Cardiac muscle cell (in vitro differentiated cells and primary cell): Measurements from ENCODE around the gene POU6F2. TPM values are rescaled to one million over a fixed set of nuclear protein-coding genes. Genes with fewer than 3 reads are reported as not detected.
"Not testable (repeated sequence)": the region's sequence is repeated elsewhere in the genome, so short reads cannot be mapped to it uniquely, and the experiment has no call there.

Source experiments
- DNase-seq, 2 donors: peaks; one replicate each; pipeline versions ENCODE4 v3.0.0 to v3.0.0-alpha.2; 2010 to 2017; ENCODE audit warnings: low read depth in 1 of 2, low spot score in 1 of 2
- H3K27ac ChIP-seq: fragments of 200-600 bp; sonication (generic); 2 replicates; pipeline ENCODE4 v1.5.1; 2016
- H3K27me3 ChIP-seq: fragments of 200-600 bp; sonication (generic); 2 replicates; pipeline ENCODE4 v1.6.0; 2016; ENCODE audit warnings: control low read depth
- H3K36me3 ChIP-seq: fragments of 200-600 bp; sonication (generic); 2 replicates; pipeline ENCODE4 v1.5.1; 2016; ENCODE audit warnings: control low read depth
- H3K4me1 ChIP-seq: fragments of 200-600 bp; sonication (generic); 2 replicates; pipeline ENCODE4 v1.8.1; 2017; ENCODE audit warnings: low read depth, mild to moderate bottlenecking, mixed run types
- H3K4me3 ChIP-seq: fragments of 200-600 bp; sonication (generic); 2 replicates; pipeline ENCODE4 v1.5.1; 2016; ENCODE audit warnings: mild to moderate bottlenecking
- H3K9me3 ChIP-seq: fragments of 200-600 bp; sonication (generic); 2 replicates; pipeline ENCODE4 v1.5.1; 2017; ENCODE audit warnings: low read depth, mild to moderate bottlenecking, control low read depth
- polyA plus RNA-seq: library from polyadenylated mRNA; unstranded; fragments of >200 nt; fragmentation: Nextera tagmentation; extraction: Ambion mirVana; gene quantifications from 2 replicates; pipeline ENCODE4 v1.2.1, GENCODE V29; 2016
- total RNA-seq: library from RNA; depleted of rRNA; stranded (reverse); fragments of >200 nt; gene quantifications from 2 replicates; pipeline ENCODE4 v1.2.3, GENCODE V29; 2016
- TF ChIP-seq, protein P1 (sequence below): IDR thresholded peaks from 2 replicates; pipeline ENCODE4 v1.5.1; 2012; ENCODE audit warnings: low read depth, mild to moderate bottlenecking, low read length

Gene POU6F2
- total and polyA plus RNA-seq, 2 experiments from 2014 or later = 1.7 to 3.6 TPM

DNA sequence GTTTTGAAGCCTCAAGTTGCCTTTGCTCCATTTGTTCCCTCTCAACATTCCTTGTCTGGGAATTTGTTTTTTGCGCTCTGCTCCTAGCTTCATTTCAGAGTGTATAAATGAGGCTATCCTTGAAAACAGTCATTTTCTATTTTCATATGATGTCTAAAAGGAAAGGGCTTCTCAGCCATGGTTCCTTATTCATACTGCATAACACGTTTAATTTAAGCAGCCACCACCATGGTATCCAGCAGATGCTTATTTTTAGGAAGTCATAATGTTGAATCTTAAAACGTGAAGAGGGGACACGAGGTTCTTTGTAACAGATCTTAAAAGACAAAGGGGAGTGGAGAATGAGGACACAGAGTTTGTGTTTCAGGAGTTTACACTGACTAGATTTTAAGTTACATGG lies 14.5 kb downstream of the POU6F2 start:
- no peaks in the 10 kb centered on the region for H3K27me3 ChIP-seq
- no peaks in the 10 kb centered on the region for H3K36me3 ChIP-seq
- TF ChIP-seq, protein P1, sequence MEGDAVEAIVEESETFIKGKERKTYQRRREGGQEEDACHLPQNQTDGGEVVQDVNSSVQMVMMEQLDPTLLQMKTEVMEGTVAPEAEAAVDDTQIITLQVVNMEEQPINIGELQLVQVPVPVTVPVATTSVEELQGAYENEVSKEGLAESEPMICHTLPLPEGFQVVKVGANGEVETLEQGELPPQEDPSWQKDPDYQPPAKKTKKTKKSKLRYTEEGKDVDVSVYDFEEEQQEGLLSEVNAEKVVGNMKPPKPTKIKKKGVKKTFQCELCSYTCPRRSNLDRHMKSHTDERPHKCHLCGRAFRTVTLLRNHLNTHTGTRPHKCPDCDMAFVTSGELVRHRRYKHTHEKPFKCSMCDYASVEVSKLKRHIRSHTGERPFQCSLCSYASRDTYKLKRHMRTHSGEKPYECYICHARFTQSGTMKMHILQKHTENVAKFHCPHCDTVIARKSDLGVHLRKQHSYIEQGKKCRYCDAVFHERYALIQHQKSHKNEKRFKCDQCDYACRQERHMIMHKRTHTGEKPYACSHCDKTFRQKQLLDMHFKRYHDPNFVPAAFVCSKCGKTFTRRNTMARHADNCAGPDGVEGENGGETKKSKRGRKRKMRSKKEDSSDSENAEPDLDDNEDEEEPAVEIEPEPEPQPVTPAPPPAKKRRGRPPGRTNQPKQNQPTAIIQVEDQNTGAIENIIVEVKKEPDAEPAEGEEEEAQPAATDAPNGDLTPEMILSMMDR = no peak
- H3K4me3 ChIP-seq = no peak overlapping the region
- H3K9me3 ChIP-seq = no peaks in the 10 kb centered on the region
- no peaks in the 10 kb centered on the region for H3K4me1 ChIP-seq
- no peak overlapping the region for H3K27ac ChIP-seq
- no peak for DNase-seq

DNA sequence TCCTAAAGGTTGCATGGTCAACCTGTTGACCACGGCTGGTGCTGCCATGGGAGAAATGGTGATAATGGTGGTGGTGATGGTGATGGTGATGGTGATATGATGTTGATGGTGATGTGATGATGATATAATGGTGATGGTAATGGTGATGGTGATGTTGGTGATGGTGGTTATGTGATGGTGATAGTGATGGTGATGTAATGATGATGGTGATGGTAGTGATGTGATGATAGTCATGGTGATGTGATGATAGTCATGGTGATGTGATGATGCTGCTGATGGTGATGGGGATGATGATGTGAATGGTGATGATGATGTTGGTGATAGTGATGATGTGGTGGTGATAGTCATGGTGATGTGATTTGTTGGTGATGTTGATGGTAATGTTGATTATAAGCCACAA lies 23.9 kb downstream of the POU6F2 start:
- Histone ChIP-seq H3K36me3 (no peaks in the 10 kb centered on the region), H3K4me3 (no peak overlapping the region), H3K9me3 (no peaks in the 10 kb centered on the region), H3K27me3 (no peaks in the 10 kb centered on the region), H3K4me1 (no peaks in the 10 kb centered on the region), H3K27ac (no peak overlapping the region)
- DNase-seq = no peak
- TF ChIP-seq, protein P1 = no peak

DNA sequence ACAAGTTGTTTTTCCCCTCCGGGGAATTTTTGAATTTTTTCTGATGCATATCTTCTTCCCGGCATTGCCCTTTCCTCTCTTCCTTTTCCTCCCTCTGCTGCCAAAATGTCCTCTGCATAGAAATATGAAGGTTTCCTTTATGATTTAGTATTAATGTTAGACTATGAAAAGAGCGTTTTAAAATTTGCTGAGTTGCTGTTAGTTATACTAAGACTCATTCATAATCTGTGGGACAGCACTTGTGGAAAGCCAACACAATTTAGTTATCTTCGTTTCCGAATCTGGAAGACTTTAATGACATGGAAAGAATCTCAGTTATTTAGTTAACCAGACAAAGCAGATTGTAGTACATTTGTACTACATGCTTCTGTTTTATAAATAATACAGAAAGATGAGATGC lies 25.0 kb downstream of the POU6F2 start:
- DNase-seq = no peak
- Histone ChIP-seq H3K36me3 (no peaks in the 10 kb centered on the region), H3K27me3 (no peaks in the 10 kb centered on the region), H3K4me1 (no peaks in the 10 kb centered on the region), H3K9me3 (no peaks in the 10 kb centered on the region), H3K27ac (no peak overlapping the region), H3K4me3 (no peak overlapping the region)
- TF ChIP-seq, protein P1 = no peak

DNA sequence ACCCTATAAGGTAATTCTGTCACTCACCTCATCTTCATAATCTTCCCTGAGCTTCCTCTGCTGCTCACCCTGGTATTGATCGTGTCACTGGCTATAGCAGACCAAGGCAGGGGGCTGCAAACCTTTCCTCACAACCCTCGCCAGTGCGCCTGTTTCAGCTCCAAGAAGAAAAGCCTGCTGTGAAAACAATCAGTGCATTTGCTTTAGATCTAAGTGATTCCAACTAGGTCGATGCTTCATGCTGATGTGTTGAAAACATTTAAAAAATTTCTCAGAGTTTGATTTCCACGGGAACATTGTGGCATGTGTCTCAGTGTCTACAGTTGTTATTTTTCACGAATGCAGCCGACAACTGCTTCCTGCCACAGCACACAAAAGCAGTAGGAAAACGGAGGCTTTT lies 27.3 kb downstream of the POU6F2 start:
- DNase-seq = no peak
- no peaks in the 10 kb centered on the region for H3K4me1 ChIP-seq
- H3K27me3 ChIP-seq = no peaks in the 10 kb centered on the region
- H3K36me3 ChIP-seq = no peaks in the 10 kb centered on the region
- H3K27ac ChIP-seq = no peak overlapping the region
- no peaks in the 10 kb centered on the region for H3K9me3 ChIP-seq
- H3K4me3 ChIP-seq = no peak overlapping the region
- TF ChIP-seq, protein P1 = no peak

DNA sequence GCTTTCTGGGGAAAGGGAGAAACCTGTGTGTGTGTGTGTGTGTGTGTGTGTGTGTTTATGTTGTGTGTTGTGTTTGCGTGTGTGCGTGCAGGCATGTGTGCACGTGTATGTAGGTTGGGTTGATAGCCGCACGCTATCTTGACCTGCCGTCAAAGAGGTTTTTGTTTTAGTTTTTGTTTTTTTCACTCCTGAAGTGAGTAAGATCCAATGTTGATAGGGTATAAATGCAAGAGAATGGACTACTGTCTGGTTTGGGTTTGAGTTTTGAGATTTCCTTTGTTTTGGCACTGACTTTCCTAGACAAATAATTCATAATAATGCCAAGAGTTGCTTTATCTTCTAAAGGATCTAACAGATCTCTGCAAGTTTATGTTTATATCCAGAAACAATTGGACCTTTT lies 27.8 kb downstream of the POU6F2 start:
- H3K4me3 ChIP-seq = no peak overlapping the region
- H3K9me3 ChIP-seq = no peaks in the 10 kb centered on the region
- H3K4me1 ChIP-seq = no peaks in the 10 kb centered on the region
- no peaks in the 10 kb centered on the region for H3K36me3 ChIP-seq
- TF ChIP-seq, protein P1 = no peak
- H3K27ac ChIP-seq = no peak overlapping the region
- DNase-seq = no peak
- H3K27me3 ChIP-seq = no peaks in the 10 kb centered on the region

DNA sequence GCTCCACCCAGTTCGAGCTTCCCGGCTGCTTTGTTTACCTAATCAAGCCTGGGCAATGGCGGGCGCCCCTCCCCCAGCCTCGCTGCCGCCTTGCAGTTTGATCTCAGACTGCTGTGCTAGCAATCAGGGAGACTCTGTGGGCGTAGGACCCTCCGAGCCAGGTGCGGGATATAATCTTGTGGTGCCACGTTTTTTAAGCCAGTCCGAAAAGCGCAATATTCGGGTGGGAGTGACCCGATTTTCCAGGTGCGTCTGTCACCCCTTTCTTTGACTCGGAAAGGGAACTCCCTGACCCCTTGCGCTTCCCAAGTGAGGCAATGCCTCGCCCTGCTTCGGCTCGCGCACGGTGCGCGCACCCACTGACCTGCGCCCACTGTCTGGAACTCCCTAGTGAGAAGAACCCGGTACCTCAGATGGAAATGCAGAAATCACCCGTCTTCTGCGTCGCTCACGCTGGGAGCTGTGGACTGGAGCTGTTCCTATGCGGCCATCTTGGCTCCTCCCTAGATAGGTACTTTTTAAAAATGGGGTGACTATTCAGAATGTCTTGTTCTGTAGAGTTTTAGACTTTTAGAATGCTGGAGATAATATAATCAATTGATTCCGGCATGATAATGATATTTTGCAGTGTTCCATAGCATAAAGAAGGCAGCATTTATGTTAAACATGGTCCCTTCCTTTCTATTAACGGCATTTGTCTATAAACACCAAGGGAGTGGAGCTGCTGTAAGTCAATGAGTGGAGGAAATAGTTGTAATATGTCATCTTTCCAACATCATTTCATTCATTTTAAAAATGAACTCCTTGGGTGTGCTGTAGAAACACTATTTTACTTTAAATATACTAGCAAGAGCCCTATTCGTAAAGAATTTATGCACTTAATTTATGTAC lies 35.6 kb downstream of the POU6F2 start:
- not testable (repeated sequence) for H3K4me1 ChIP-seq, H3K27me3 ChIP-seq, H3K36me3 ChIP-seq, DNase-seq, H3K9me3 ChIP-seq
- Histone ChIP-seq H3K27ac (peak overlapping the region; percentile 64), H3K4me3 (peak overlapping the region; percentile 13)
